ENCODE measurements around the gene DGCR2. TPM values are rescaled to one million over a fixed set of nuclear protein-coding genes. Genes with fewer than 3 reads are reported as not detected.

Gene DGCR2
- polyA plus RNA-seq, 1 donor (not counting 4 experiments of a cell fraction or from before 2014, with no cell fraction given), result 23.2 TPM

DNA sequence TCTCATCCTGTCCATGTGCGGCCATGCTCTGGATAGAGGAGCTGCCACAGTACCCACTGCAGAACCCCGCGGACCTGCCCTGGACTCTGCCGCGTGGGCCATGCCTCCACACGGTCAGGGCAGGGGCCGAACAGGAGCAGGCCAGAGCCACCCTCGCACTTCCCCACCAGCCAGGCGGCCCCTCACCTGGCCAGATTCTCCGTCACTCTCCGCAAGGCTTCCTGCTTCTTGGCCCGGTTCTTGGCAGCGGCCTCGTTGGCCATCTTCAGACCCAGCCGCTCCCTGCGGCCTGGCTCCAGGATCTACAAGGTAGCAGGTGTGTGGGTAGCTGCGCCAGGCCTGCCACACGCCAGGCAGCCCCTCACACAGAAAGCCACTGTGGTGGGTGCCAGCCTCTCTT lies 12.7 kb upstream of the DGCR2 start:
- H3K4me3 ChIP-seq (ENCODE audit: control insufficient read depth in 2 of 3, extremely low read depth in 1 of 3, insufficient read depth in 2 of 3, low read depth in 1 of 3, low read length in 3 of 3), result no peak overlapping the region
- TF ChIP-seq, protein P1, sequence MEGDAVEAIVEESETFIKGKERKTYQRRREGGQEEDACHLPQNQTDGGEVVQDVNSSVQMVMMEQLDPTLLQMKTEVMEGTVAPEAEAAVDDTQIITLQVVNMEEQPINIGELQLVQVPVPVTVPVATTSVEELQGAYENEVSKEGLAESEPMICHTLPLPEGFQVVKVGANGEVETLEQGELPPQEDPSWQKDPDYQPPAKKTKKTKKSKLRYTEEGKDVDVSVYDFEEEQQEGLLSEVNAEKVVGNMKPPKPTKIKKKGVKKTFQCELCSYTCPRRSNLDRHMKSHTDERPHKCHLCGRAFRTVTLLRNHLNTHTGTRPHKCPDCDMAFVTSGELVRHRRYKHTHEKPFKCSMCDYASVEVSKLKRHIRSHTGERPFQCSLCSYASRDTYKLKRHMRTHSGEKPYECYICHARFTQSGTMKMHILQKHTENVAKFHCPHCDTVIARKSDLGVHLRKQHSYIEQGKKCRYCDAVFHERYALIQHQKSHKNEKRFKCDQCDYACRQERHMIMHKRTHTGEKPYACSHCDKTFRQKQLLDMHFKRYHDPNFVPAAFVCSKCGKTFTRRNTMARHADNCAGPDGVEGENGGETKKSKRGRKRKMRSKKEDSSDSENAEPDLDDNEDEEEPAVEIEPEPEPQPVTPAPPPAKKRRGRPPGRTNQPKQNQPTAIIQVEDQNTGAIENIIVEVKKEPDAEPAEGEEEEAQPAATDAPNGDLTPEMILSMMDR (optimal IDR thresholded peaks at IDR 0.05 in 1 of 3, IDR thresholded peaks at IDR 0.05 in 1 of 3, conservative IDR thresholded peaks at IDR 0.05 in 1 of 3; ENCODE audit: extremely low read depth in 1 of 3, insufficient read depth in 2 of 3, low read length in 3 of 3), result no peak
- no peak for TF ChIP-seq EZH2 (IDR thresholded peaks at IDR 0.05; ENCODE audit: low read length)
- dilution Hi-C loops (cut with MboI; ENCODE audit: extremely low pct_ligation_motif_present, low sequenced_read_pairs), result no loop called here

DNA sequence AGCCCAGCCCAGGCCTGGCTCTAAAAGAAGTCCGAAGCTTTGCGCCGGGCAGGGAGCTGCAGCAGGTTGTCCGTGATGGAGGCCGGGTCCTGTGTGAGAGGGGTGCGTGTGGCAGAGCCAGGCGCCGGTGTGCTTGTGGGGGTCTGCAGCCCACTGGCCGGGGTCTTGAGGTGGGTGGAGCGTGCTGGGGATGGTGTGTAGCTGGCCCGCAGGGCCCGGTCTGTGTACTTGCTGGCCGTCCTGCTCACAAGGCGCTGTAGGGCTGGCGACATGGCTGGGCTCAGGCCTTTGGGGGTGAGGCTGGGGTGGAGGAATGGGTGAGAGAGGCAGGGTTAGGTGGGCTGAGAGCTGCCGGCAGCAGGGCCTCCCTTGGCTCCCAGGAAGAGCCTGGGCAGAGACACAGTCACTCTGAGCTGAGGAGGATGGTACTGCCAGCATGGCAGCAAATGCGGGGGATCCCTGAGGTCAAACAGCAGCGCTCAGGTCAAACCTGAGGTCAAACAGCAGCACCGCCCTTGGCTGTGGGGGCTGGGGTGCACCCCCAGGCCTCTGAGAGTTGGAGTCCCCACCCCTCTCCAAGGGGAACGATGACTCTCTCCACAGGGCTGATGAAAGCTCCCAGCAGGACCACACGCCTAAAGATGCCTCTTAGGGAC lies 12.1 kb upstream of the DGCR2 start:
- peaks cover 12% of the 10 kb centered on the region for H3K4me1 ChIP-seq (ENCODE audit: control insufficient read depth, extremely low read depth, insufficient read depth, low read length)
- no peaks in the 10 kb centered on the region for H4K20me1 ChIP-seq (ENCODE audit: control insufficient read depth, extremely low read depth, insufficient read depth, low read length)
- no peak overlapping the region for H3K27ac ChIP-seq (ENCODE audit: control insufficient read depth, insufficient read depth, low read length)
- FAIRE-seq (no peak), DNase-seq (ENCODE audit: low read depth, low spot score) (no peak)
- no peak overlapping the region for H3K9ac ChIP-seq (ENCODE audit: control insufficient read depth, extremely low read depth, insufficient read depth, low read length)
- H3K4me2 ChIP-seq (ENCODE audit: control insufficient read depth, extremely low read depth, insufficient read depth, low read depth, low read length), result no peak overlapping the region
- no peaks in the 10 kb centered on the region for H3K79me2 ChIP-seq (ENCODE audit: control insufficient read depth, insufficient read depth, low read length)
- H3K9me1 ChIP-seq (ENCODE audit: control insufficient read depth, extremely low read depth, insufficient read depth, low read length), result peaks cover under 1% of the 10 kb centered on the region
- H3K36me3 ChIP-seq (ENCODE audit: control insufficient read depth in 2 of 2, extremely low read depth in 1 of 2, insufficient read depth in 2 of 2, low read length in 2 of 2), result peaks cover 20 to 38% of the 10 kb centered on the region in 2 experiments
- TF ChIP-seq, protein P1 (optimal IDR thresholded peaks at IDR 0.05 in 1 of 3, IDR thresholded peaks at IDR 0.05 in 1 of 3, conservative IDR thresholded peaks at IDR 0.05 in 1 of 3; ENCODE audit: extremely low read depth in 1 of 3, insufficient read depth in 2 of 3, low read length in 3 of 3), result no peak
- H3K9me3 ChIP-seq (ENCODE audit: control insufficient read depth, low read depth, low read length), result no peaks in the 10 kb centered on the region
- H2AFZ ChIP-seq (ENCODE audit: control insufficient read depth, low read length), result no peak overlapping the region
- H3K27me3 ChIP-seq (ENCODE audit: control insufficient read depth, extremely low read depth, insufficient read depth, low read length), result no peaks in the 10 kb centered on the region
- dilution Hi-C loops (cut with MboI; ENCODE audit: extremely low pct_ligation_motif_present, low sequenced_read_pairs), result no loop called here
- no peak overlapping the region for H3K4me3 ChIP-seq (ENCODE audit: control insufficient read depth in 2 of 3, extremely low read depth in 1 of 3, insufficient read depth in 2 of 3, low read depth in 1 of 3, low read length in 3 of 3)

More for the DNA sequence above, 12.7 kb upstream of the DGCR2 start:
- Histone ChIP-seq H3K9ac (ENCODE audit: control insufficient read depth, extremely low read depth, insufficient read depth, low read length) (no peak overlapping the region), H3K79me2 (ENCODE audit: control insufficient read depth, insufficient read depth, low read length) (no peaks in the 10 kb centered on the region), H3K9me1 (ENCODE audit: control insufficient read depth, extremely low read depth, insufficient read depth, low read length) (no peaks in the 10 kb centered on the region), H2AFZ (ENCODE audit: control insufficient read depth, low read length) (no peak overlapping the region), H4K20me1 (ENCODE audit: control insufficient read depth, extremely low read depth, insufficient read depth, low read length) (no peaks in the 10 kb centered on the region), H3K27me3 (ENCODE audit: control insufficient read depth, extremely low read depth, insufficient read depth, low read length) (no peaks in the 10 kb centered on the region), H3K4me2 (ENCODE audit: control insufficient read depth, extremely low read depth, insufficient read depth, low read depth, low read length) (no peak overlapping the region), H3K9me3 (ENCODE audit: control insufficient read depth, low read depth, low read length) (no peaks in the 10 kb centered on the region), H3K27ac (ENCODE audit: control insufficient read depth, insufficient read depth, low read length) (no peak overlapping the region), H3K4me1 (ENCODE audit: control insufficient read depth, extremely low read depth, insufficient read depth, low read length) (peaks cover 7% of the 10 kb centered on the region), H3K36me3 (ENCODE audit: control insufficient read depth in 2 of 2, extremely low read depth in 1 of 2, insufficient read depth in 2 of 2, low read length in 2 of 2) (peaks cover 25 to 39% of the 10 kb centered on the region in 2 experiments)
- DNase-seq (ENCODE audit: low read depth, low spot score) (no peak), FAIRE-seq (no peak)
